Measurements from ENCODE around the gene LAMB4.

GRCh38 chr7:108137993-108138392, 7.8 kb upstream of the LAMB4 start:
- TF ChIP-seq CTCF (IDR thresholded peaks at IDR 0.05; ENCODE audit: low read length) (no peak), EZH2 (IDR thresholded peaks at IDR 0.05; ENCODE audit: borderline replicate concordance, low read length) (no peak)

Data from OCI-LY1 (cell line).